IMR-90 (cell line): ENCODE results near the gene PEAK1. TPM values are rescaled to one million over a fixed set of nuclear protein-coding genes. Genes with fewer than 3 reads are reported as not detected.

Experiments used
- ATAC-seq: fragments of 200-7000 bp; cut with Tn5 transposase; 2 replicates; pipeline ENCODE4 v1.9.1; 2020; ENCODE audit warnings: low read depth, mild to moderate bottlenecking, moderate library complexity
- BruUV-seq: library from RNA; stranded (reverse); fragments of 400-500 nt; replicated peaks from 2 replicates; lab custom pipeline; 2021; lab: Mats Ljungman, UMichigan
- CTCF ChIA-PET: fragments of 300-600 bp; formaldehyde crosslinking; extraction: SDS; loops from one replicate; lab custom pipeline; 2021; ENCODE audit warnings: antibody characterized with exemption; lab: Yijun Ruan, JAX
- POLR2A ChIA-PET: fragments of 300-600 bp; sonication (Branson Sonifier 250); formaldehyde crosslinking; loops from one replicate; lab custom pipeline; 2022; ENCODE audit warnings: antibody characterized with exemption; ENCODE audit not compliant: unreplicated experiment; lab: Charles Lee
- DNase-seq: peaks from one replicate; pipeline ENCODE4 v3.0.0; 2013
- H2AFZ ChIP-seq: replicated peaks from 2 replicates; pipeline ENCODE3; 2013; ENCODE audit warnings: low read length, mild to moderate bottlenecking; ENCODE audit not compliant: poor library complexity
- H2AK5ac ChIP-seq: 2 replicates; pipeline ENCODE4 v1.6.1; 2013; ENCODE audit warnings: low read depth, low read length, inconsistent platforms
- H2AK9ac ChIP-seq: replicated peaks from 2 replicates; pipeline ENCODE3; 2013; ENCODE audit warnings: mild to moderate bottlenecking, low read depth, low read length, moderate library complexity; ENCODE audit not compliant: poor library complexity
- H2BK120ac ChIP-seq: 2 replicates; pipeline ENCODE4 v1.6.1; 2013; ENCODE audit warnings: low read depth, low read length, inconsistent platforms
- H2BK15ac ChIP-seq: 3 replicates; pipeline ENCODE4 v1.6.1; 2013; ENCODE audit warnings: low read depth, low read length, inconsistent platforms
- H2BK20ac ChIP-seq: 2 replicates; pipeline ENCODE4 v1.6.1; 2013; ENCODE audit warnings: low read depth, mild to moderate bottlenecking, inconsistent platforms, low read length, moderate library complexity
- H2BK5ac ChIP-seq: 2 replicates; pipeline ENCODE4 v1.6.1; 2013; ENCODE audit warnings: mild to moderate bottlenecking, low read depth, low read length, inconsistent platforms; ENCODE audit not compliant: poor library complexity, severe bottlenecking
- H3K14ac ChIP-seq: replicated peaks from 2 replicates; pipeline ENCODE4 v1.6.1; 2013; ENCODE audit warnings: low read depth, low read length, inconsistent platforms
- H3K18ac ChIP-seq: 2 replicates; pipeline ENCODE4 v1.6.1; 2013; ENCODE audit warnings: low read depth, low read length, control low read depth
- H3K23ac ChIP-seq: 2 replicates; pipeline ENCODE4 v1.6.1; 2013; ENCODE audit warnings: low read depth, low read length, inconsistent platforms
- H3K27ac ChIP-seq: 2 replicates; pipeline ENCODE4 v1.5.1; 2013; ENCODE audit warnings: mild to moderate bottlenecking, control low read depth, low read length; ENCODE audit not compliant: insufficient read depth
- H3K27me3 ChIP-seq: 2 replicates; pipeline ENCODE4 v1.6.1; 2013; ENCODE audit warnings: low read length; ENCODE audit not compliant: control insufficient read depth, insufficient read depth
- H3K36me3 ChIP-seq: 2 replicates; pipeline ENCODE4 v1.6.1; 2013; ENCODE audit warnings: low read length, mixed read lengths; ENCODE audit not compliant: control insufficient read depth, insufficient read depth
- H3K4ac ChIP-seq: 2 replicates; pipeline ENCODE4 v1.6.1; 2013; ENCODE audit warnings: low read depth, low read length, inconsistent platforms
- H3K4me1 ChIP-seq: 2 replicates; pipeline ENCODE4 v1.6.1; 2013; ENCODE audit warnings: low read length, mixed read lengths; ENCODE audit not compliant: control insufficient read depth, insufficient read depth
- H3K4me2 ChIP-seq: 2 replicates; pipeline ENCODE4 v1.6.1; 2013; ENCODE audit warnings: low read depth, mild to moderate bottlenecking, control low read depth, low read length, moderate library complexity
- H3K4me3 ChIP-seq: 2 replicates; pipeline ENCODE4 v1.5.1; 2013; ENCODE audit warnings: low read depth, mild to moderate bottlenecking, control low read depth, low read length, moderate library complexity; ENCODE audit not compliant: insufficient read depth
- H3K56ac ChIP-seq: 2 replicates; pipeline ENCODE4 v1.6.1; 2013; ENCODE audit warnings: low read length, inconsistent platforms; ENCODE audit not compliant: insufficient read depth; ENCODE audit errors: extremely low read depth
- H3K79me1 ChIP-seq, 2 experiments: 2 replicates each; pipeline ENCODE4 v1.6.1; 2013; ENCODE audit warnings: low read length in 2 of 2, inconsistent platforms in 1 of 2, low read depth in 1 of 2
- H3K9ac ChIP-seq: 2 replicates; pipeline ENCODE4 v1.6.1; 2013; ENCODE audit warnings: low read depth, low read length, control low read depth
- H3K9me1 ChIP-seq: 2 replicates; pipeline ENCODE4 v1.6.1; 2013; ENCODE audit warnings: low read length, inconsistent platforms; ENCODE audit not compliant: insufficient read depth
- H3K9me3 ChIP-seq: 2 replicates; pipeline ENCODE4 v1.6.1; 2013; ENCODE audit warnings: low read length; ENCODE audit not compliant: control insufficient read depth, insufficient read depth
- H4K20me1 ChIP-seq: 2 replicates; pipeline ENCODE4 v1.6.1; 2013; ENCODE audit warnings: low read length, inconsistent platforms; ENCODE audit not compliant: insufficient read depth
- H4K5ac ChIP-seq: 2 replicates; pipeline ENCODE4 v1.6.1; 2013; ENCODE audit warnings: mild to moderate bottlenecking, low read depth, low read length, control low read depth
- H4K8ac ChIP-seq, 2 experiments: 2 replicates each; pipeline ENCODE4 v1.6.1; 2013; ENCODE audit warnings: low read depth in 2 of 2, low read length in 2 of 2, control low read depth in 1 of 2, inconsistent platforms in 1 of 2
- H4K91ac ChIP-seq: 2 replicates; pipeline ENCODE4 v1.6.1; 2013; ENCODE audit warnings: low read depth, low read length, inconsistent platforms; ENCODE audit not compliant: insufficient read depth
- CEBPB ChIP-seq: IDR thresholded peaks from 2 replicates; pipeline ENCODE4 v1.6.1; 2012; ENCODE audit warnings: low read depth, low read length, improper control_type of control experiment
- MAFK ChIP-seq: IDR thresholded peaks from 2 replicates; pipeline ENCODE4 v1.6.1; 2012; ENCODE audit warnings: low read depth, low read length, improper control_type of control experiment
- MXI1 ChIP-seq: IDR thresholded peaks from 2 replicates; pipeline ENCODE4 v1.6.1; 2012; ENCODE audit warnings: low read depth, mild to moderate bottlenecking, low read length, moderate library complexity, borderline replicate concordance
- NFE2L2 ChIP-seq: fragments of 150-350 bp; IDR thresholded peaks from 2 replicates; pipeline ENCODE4 v1.6.1; 2016; ENCODE audit warnings: low read depth, mild to moderate bottlenecking, low read length
- POLR2A ChIP-seq: IDR thresholded peaks from 2 replicates; pipeline ENCODE4 v1.6.1; 2012; ENCODE audit warnings: mild to moderate bottlenecking, low read depth, low read length
- RAD21 ChIP-seq: IDR thresholded peaks from 2 replicates; pipeline ENCODE4 v1.6.1; 2012; ENCODE audit warnings: low read length, improper control_type of control experiment
- RCOR1 ChIP-seq: IDR thresholded peaks from 2 replicates; pipeline ENCODE4 v1.6.1; 2012; ENCODE audit warnings: mild to moderate bottlenecking, low read length, improper control_type of control experiment; ENCODE audit not compliant: insufficient replicate concordance
- SMC3 ChIP-seq: fragments of 150-350 bp; IDR thresholded peaks from 2 replicates; pipeline ENCODE4 v1.6.1; 2016; ENCODE audit warnings: low read depth, mild to moderate bottlenecking, antibody characterized with exemption, low read length, moderate library complexity
- WGBS, 2 experiments: methylation state at CpG; one replicate each; pipeline versions ENCODE4 v1.1.5 to v1.1.7; 2013; ENCODE audit warnings: missing lambda C conversion rate in 2 of 2; ENCODE audit not compliant: insufficient read length in 1 of 2; ENCODE audit errors: extremely low coverage in 2 of 2; 5-methylcytosine and 5-hydroxymethylcytosine counted together
- dilution Hi-C: fragments of 300-500 bp; cut with HindIII; formaldehyde crosslinking; loops from one replicate; pipeline ENCODE4 v1.14.3; 2018; ENCODE audit warnings: low sequenced_read_pairs; ENCODE audit not compliant: unreplicated experiment
- in situ Hi-C: fragments of 300-500 bp; cut with MboI; formaldehyde crosslinking; loops from 3 replicates; pipeline ENCODE4 v1.14.3; 2019; ENCODE audit warnings: low sequenced_read_pairs, inconsistent platforms, mixed read lengths
- intact Hi-C: fragments of 100-400 bp; cut with micrococcal nuclease; formaldehyde crosslinking; loops from 2 replicates; pipeline ENCODE4 v1.10.0; 2022
- polyA plus RNA-seq, 3 experiments: library from polyadenylated mRNA; depleted of rRNA; stranded (reverse); fragments of >200 nt; gene quantifications; 2 replicates each; pipeline ENCODE4 v1.2.3, GENCODE V29; 2012; ENCODE audit warnings: low replicate concordance in 1 of 3
- total RNA-seq: library from RNA; depleted of rRNA; stranded (reverse); fragments of >200 nt; gene quantifications from 2 replicates; pipeline ENCODE4 v1.2.3, GENCODE V29; 2012
- TF ChIP-seq, protein P1 (sequence below): conservative IDR thresholded peaks from 2 replicates; pipeline ENCODE4 v1.5.1; 2012; ENCODE audit warnings: mild to moderate bottlenecking, low read depth, low read length, improper control_type of control experiment

Gene PEAK1
- total and polyA plus RNA-seq, 2 of the 4 experiments (the other 2 are of a cell fraction) = 21.5 to 43.9 TPM

DNA sequence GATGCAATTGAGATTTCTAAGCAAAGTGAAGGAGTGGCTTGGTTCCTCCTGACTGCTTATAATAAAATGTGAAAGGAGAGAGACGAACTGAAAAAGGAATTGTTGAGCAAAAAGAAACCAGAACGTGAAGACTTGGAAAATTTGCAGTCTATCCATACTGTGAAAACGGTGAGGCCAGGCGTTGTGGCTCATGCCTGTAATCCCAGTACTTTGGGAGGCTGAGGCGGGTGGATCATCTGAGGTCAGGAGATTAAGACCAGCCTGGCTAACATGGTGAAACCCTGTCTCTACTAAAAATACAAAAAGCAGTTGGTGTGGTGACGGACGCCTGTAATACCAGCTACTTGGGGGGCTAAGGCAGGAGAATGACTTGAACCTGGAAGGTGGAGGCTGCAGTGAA, 292.3 kb downstream of the PEAK1 start:
- no peaks in the 10 kb centered on the region for H3K27me3 ChIP-seq
- no peak overlapping the region for H3K4me2 ChIP-seq
- in situ Hi-C loops = no loop called here
- H3K56ac ChIP-seq = no peak overlapping the region
- no peak overlapping the region for H4K5ac ChIP-seq
- H4K20me1 ChIP-seq = no peaks in the 10 kb centered on the region; the same call in 1 of the 2 replicates
- no peak overlapping the region for H3K23ac ChIP-seq
- H3K4me3 ChIP-seq = no peak overlapping the region
- H3K4ac ChIP-seq = no peak overlapping the region
- CTCF ChIA-PET = interaction anchor here (0.6 kb wide), 1 partner anchor 251 kb away, joined by 5 read pairs; no protein-coding TSS in a partner anchor
- no peak overlapping the region for H4K91ac ChIP-seq
- H4K8ac ChIP-seq = no peak overlapping the region
- H3K9ac ChIP-seq = no peak overlapping the region
- WGBS, 2 experiments = 100% methylated on average over 1 of the region's 7 CpGs; no CpG with 5 or more reads in 1 of the 2 experiments
- peaks cover 42 to 58% of the 10 kb centered on the region in 2 experiments for H3K79me1 ChIP-seq
- no peak overlapping the region for H2AFZ ChIP-seq
- no peak overlapping the region for H2BK120ac ChIP-seq
- H3K18ac ChIP-seq = no peak overlapping the region
- peaks cover 12% of the 10 kb centered on the region for H3K36me3 ChIP-seq
- no peak for ATAC-seq
- no peak overlapping the region for H3K14ac ChIP-seq
- POLR2A ChIA-PET = no interaction called here
- no peak overlapping the region for H2BK5ac ChIP-seq
- H2AK9ac ChIP-seq = no peak overlapping the region
- H2AK5ac ChIP-seq = no peak overlapping the region
- intact Hi-C loops = no loop called here
- TF ChIP-seq CEBPB (no peak), RAD21 (no peak), POLR2A (no peak), MAFK (no peak), SMC3 (no peak), NFE2L2 (no peak), RCOR1 (no peak), MXI1 (no peak)
- TF ChIP-seq, protein P1, sequence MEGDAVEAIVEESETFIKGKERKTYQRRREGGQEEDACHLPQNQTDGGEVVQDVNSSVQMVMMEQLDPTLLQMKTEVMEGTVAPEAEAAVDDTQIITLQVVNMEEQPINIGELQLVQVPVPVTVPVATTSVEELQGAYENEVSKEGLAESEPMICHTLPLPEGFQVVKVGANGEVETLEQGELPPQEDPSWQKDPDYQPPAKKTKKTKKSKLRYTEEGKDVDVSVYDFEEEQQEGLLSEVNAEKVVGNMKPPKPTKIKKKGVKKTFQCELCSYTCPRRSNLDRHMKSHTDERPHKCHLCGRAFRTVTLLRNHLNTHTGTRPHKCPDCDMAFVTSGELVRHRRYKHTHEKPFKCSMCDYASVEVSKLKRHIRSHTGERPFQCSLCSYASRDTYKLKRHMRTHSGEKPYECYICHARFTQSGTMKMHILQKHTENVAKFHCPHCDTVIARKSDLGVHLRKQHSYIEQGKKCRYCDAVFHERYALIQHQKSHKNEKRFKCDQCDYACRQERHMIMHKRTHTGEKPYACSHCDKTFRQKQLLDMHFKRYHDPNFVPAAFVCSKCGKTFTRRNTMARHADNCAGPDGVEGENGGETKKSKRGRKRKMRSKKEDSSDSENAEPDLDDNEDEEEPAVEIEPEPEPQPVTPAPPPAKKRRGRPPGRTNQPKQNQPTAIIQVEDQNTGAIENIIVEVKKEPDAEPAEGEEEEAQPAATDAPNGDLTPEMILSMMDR = no peak
- H3K27ac ChIP-seq = no peak overlapping the region
- no peaks in the 10 kb centered on the region; the same call in 1 of the 2 replicates for H3K4me1 ChIP-seq
- H2BK20ac ChIP-seq = no peak overlapping the region
- no peak for DNase-seq
- H3K9me3 ChIP-seq = no peaks in the 10 kb centered on the region
- H2BK15ac ChIP-seq = no peak overlapping the region
- no TSS peak for BruUV-seq
- H3K9me1 ChIP-seq = peaks cover 2% of the 10 kb centered on the region; the same call in 1 of the 2 replicates
- dilution Hi-C loops = no loop called here
